Hindlimb muscle (tissue), 1 donor: ENCODE measurements around the gene NCAM1. TPM values are rescaled to one million over a fixed set of nuclear protein-coding genes. Genes with fewer than 3 reads are reported as not detected.
"Not testable (repeated sequence)": the region's sequence is repeated elsewhere in the genome, so short reads cannot be mapped to it uniquely, and the experiment has no call there.

Experiments used
- DNase-seq: peaks from one replicate; pipeline ENCODE4 v3.0.0-alpha.2; 2013
- polyA plus RNA-seq: library from polyadenylated mRNA; unstranded; fragments of 120-200 nt; gene quantifications from one replicate; pipeline ENCODE4 v1.2.1, GENCODE V29; 2013; ENCODE audit not compliant: insufficient read length

The NCAM1 gene
- polyA plus RNA-seq: 183 TPM

DNA sequence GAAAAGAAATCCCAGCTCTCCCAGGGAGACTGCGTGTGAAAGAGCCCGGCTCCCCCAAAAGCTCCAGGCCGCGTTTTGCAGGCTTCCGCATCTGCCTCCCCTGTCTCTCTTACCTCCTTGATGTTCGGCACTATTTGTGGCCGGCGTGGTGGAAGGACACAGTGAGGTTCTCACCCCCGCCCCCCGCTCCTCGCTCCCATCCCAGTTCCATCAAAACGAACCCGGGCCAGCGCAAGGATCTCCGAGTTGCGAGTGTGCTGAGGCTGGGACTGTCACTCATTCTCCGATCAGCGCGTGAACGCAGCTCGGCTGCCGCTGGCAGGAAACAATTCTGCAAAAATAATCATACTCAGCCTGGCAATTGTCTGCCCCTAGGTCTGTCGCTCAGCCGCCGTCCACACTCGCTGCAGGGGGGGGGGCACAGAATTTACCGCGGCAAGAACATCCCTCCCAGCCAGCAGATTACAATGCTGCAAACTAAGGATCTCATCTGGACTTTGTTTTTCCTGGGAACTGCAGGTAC, at the start of gene NCAM1:
NCAM1 (plus strand) TSS at position 275 of the 523 bp plus-strand sequence.
- peak; percentile 88 for DNase-seq

DNA sequence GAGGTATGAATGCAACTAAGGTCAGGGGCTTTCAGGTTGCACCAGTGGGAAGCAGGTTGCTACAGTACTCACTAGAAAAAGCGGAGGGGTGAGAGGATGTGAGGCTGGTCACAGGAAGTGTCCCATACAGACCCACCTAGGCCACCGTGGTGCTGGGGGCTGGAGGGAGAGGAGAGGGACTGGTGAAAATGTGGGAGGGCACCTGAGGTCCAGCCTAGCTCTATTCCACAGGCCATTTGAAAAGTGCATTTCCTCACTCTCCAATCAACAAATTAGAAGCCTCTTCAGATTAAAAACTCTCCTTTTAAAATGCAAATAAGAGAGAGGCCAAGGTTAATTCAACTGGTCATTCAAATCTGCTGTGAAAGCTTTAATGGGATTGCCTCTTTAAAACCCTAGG, 38.6 kb upstream of the NCAM1 start:
- no peak for DNase-seq

DNA sequence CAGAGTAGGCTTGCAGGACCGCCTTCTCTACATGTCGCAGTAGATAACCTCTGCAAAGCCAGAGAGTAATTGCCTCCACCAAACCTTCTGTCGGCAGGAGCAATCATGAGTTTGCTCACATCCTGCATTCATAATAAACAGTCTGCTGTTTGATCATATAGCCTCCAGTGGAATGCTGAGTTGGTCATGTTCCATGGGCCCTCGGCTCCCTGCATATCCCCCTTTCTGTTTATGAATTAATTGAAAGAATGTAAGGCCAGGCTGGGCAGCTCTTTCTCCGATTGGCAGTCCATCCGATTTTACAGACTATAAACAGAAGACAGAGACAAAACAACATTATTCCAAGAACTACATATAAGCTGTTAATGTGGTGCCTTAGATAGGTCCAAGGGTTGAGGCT, 36.4 kb upstream of the NCAM1 start:
- DNase-seq: not testable (repeated sequence)

DNA sequence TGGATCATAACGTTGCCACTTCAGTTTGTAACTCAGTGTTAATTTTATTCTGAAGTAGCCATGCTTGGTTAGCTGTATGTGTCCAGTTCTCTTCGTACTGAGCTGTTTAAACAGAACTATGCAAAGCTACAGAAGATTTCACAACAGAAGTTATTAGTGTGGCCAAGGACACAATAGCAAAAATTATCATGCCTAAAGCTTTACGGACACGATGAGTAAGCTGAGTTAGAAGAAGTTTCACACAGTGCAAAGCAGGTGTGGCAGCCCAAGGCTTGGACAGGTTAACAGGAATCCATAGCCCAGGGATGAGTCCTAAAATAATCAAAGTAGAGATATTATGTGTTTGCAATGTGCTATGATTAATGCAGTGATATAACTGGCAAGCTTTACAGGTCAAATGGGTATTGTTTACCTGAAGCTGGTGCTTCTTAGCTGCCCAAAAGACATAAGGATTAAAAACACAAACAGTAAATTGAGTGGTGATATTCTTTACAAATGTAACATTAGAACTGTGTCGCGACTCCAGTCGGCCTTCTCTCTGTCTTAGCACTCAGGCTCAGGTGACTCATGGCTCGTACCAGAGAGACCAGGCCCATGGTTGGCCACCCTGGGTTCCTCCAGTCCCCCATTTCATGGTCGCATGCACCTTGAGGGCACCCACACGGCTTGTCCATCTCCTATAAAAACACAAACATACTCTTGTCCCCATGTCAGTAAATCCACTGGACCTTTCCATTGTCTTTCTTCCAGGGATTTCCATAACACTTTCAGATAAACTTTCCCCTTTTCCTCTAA, 35.5 kb upstream of the NCAM1 start:
- DNase-seq: no peak

DNA sequence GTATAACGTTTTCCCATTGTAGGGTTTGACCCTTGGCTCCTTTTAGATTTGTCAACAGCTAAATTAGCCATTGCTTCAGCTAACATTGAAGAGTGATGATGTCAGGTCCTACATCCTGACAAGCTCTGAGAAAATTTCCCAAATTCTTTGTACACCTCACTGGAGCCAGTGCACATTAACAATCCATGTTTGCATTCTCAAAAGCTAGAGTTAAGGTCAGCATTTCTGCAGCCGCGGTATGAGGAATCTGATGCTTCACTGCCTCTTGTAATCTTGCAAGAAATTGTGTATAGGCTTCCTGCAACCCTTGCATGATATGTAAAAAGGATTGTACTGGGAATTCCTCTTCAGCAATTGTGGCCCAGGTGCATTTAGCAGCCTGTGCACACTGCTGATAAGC, 33.1 kb upstream of the NCAM1 start:
- no peak for DNase-seq

DNA sequence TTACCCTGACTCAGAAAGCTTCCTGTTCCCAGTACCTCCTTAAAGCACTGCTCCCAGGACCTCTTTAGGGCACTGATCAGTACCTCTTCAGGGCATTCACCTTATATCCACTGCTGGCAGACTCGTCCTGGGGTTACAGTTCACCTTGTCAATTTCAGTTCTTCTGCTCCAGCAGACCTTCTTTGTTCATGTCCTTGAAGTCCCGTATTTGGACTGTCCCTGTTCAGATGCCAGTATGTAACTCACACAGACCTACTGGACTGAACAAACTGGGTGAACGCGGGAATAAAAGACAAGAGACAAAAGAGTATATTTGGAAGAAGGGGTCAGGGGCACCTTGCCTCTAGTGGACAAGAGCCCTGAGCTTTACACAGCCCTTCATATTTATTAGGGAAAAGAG, 31.8 kb upstream of the NCAM1 start:
- DNase-seq: no peak

DNA sequence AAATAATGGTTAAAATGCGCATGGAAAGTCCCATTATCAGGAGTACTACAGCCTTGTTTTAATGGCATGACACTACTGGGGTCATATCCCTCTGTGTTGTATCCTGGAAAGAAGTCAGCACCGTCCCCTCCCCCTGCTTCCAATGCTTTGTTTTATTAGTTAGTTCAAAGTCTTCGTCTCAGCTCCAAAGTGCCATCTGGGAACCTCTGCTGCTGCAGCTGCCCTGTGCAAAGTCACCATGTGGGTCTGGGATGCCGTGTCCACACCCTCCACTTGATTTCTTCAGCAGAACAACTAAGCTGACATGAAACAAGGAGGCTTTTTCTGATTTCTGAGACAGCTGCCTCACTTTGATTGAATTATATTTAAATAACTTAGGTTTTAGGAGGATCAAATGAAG, 29.5 kb upstream of the NCAM1 start:
- DNase-seq: no peak

DNA sequence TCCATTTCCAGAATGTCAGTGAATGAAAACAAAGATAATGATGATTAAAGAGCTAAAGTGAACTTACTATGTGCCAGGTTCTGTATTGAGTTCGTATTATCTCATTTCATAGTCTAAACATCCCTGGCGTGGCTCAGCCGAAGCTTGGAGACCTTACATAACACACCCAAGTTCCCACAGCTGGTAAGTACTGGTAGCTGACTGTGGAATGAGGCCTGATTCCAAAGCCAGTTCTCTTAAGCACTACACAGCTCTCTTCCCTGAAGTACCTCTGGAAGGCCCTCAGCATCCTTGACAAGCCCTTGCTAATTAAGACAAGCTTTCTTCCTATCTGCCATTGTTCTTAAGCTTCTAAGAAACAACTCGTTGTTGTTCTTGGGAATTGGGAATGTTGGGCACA, 28.6 kb upstream of the NCAM1 start:
- DNase-seq: no peak

DNA sequence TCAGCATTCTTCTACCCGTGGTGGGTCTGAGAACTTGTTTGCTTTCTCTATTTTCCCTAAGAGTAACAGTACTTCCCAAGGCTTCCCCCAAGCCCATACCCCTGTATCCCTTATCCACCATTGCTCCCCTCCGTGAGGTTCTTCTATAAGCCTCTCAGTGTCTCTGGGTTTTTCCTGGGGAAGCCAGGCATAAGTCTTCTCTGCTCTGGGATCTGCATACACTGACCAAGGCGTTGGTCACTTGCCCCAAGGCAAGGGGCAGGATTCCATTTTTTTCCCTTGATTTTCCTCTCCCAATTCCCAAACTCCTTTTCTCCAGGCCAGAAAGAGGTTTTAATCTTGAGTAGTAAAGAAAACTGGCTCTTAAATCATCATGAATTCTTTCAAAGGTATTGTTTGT, 27.2 kb upstream of the NCAM1 start:
- no peak for DNase-seq

DNA sequence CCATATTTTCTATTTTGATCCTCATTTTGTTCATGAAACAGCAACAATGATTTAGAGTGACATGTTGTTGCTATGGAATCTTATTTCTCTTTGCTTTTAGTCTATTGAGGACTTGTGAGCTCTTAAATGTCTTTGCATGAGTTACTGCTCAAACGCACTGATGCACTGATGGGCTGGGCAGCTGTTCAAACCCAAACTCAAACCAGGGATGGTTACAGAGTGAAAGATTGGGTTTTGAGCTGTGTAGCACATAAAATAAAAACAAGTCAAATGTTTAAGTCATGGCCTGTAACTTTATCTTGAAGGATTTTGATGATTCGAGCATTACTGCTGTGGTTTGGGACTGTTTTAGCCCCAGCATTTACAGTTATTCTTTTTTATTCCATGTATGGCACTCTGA, 20.1 kb upstream of the NCAM1 start:
- DNase-seq: no peak

DNA sequence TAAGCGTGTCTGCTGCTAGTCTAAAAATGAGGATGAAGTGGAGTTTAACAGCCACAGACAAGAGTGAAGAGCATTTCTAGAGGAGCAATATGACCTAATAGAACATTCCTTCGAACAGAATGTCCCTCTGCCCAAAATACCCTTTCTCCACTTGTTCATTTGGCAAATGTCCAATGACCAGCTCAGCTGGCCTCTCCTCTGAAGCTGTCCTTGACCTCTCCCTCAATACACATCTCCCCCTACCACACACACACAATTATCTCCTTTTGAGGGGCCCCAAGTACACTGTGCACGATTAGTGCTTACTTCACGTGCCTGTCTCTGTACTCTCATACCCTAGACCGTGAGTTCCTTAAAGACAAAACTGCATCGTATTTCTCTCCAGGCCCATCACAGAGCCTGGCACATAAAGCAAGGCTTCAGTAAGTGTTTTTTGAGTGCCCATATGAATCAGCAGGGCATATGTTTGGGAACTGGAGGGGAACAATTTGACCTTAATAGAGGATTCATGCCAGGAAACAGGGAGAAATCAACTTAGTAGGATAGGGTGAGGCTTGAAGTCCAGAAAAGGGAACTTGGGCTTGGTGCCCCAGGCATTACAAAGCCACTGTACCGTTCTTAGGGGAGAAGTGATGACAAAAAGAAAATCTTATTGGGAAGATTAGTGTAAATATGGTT, 18.1 kb upstream of the NCAM1 start:
- DNase-seq: no peak

DNA sequence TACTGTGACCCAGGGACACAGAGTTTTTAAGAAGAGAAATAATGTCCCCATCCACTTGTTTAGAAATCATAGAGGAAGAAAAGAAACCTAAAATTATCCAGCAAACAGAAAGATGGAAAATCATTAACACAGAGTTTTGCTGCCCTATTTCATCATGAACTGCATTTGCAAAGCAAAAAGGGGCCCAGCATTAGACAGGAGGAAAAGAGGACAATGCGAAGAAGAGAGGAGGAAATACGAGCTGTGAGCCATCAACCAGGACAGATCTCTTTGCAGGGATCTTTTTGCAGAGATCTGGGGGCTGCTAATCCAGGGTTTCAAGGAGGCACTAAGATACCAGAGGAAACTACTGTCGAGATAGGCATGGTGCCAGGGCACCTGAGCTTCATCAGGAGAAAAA, 14.4 kb upstream of the NCAM1 start:
- DNase-seq: no peak

DNA sequence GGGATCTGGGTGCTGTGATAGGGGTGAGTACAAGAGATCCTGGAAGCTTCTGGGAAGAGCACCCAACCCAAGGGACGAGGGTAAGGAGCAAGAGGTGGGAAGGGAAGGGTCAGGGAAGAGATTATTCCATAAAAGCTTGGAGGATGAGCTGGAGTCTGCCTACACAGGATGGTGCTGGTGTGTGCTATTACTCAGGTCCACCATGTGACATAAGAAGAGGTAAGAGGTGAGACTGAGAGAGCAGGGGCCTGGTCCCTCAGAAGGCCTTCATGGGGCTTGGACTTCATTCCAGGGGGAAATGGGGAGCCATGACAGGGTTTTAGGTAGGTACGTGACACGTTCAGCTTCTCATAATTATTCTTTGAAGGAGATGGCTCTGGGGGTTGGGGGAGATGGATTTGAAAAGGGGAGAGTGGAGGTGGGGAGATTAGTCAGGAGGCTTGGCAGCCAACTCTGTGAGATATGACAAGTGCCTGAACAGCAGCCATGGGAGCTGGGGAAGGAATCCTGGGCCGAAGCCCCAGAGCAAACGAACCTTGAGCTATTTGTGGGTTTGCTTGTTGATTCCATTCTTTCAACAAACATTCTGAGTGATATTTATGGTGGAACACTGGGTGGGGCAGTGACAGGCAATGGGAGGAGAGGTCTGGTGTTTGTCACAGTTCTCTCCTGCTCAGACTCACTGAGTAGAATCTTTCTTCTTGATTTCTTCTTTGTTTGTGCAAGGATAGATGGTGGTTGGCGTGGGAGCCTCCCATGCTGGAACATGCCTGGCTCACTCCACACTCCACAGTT, 11.2 kb upstream of the NCAM1 start:
- DNase-seq: no peak

DNA sequence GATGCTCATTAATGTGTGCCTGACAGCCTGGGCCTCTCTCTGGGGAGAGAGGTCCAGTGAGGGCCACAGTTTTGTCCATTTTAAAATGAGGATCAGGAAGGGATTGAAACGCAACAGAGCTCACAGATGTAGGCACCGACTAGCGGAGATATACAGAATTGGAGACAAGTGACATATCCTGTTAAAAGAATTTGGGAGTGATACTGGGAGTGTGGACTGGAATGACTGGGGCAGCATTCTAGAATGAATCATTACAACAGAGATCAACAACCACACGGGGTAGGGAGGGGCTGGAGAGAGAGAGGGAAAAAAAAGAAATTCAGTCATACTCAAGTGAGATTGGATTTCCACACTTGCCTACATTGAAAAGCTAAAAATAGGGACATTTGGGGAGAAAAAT, 2.5 kb upstream of the NCAM1 start:
- DNase-seq: no peak

DNA sequence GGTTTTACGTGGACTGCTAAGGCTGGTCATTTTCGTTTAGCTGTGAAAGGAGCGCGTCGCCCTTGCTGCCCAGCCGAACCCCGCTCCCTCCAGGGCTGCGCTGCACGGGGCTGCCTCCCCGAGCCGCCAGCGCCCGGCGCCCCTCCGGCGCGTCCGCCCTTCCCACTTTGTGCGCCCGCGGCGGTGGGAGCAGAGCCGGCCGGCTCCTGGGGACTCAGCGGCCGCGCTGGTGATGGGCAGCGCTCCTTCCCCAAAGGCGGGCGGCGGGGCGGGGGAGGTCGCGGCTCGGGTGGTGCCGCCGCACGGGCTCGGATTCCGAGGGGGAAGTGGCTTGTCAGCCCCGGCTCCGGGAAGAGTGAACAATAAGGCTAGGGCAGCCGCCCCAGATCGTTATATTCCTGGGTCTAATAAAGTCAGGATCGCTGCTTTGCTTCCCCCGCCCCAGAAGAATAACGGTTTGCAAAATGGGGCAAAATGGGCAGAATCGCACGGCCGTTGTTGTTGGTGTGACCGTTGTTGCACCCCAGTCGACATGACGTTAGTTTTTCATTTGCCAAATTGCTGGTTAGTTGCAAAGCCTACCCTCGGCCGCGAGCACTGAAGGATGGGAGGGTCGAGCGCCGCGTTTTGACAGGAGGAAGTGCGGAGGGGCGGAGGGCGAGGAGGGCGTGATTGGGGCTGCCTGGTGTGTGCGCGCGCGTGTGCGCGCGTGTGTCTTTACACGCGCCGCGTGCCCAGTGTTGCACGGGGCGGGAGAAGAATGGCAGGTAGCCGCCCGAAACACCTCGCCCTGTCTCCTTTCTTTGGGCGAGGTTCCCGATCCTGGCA, 745 bp downstream of the NCAM1 start:
- peak; percentile 35 for DNase-seq

DNA sequence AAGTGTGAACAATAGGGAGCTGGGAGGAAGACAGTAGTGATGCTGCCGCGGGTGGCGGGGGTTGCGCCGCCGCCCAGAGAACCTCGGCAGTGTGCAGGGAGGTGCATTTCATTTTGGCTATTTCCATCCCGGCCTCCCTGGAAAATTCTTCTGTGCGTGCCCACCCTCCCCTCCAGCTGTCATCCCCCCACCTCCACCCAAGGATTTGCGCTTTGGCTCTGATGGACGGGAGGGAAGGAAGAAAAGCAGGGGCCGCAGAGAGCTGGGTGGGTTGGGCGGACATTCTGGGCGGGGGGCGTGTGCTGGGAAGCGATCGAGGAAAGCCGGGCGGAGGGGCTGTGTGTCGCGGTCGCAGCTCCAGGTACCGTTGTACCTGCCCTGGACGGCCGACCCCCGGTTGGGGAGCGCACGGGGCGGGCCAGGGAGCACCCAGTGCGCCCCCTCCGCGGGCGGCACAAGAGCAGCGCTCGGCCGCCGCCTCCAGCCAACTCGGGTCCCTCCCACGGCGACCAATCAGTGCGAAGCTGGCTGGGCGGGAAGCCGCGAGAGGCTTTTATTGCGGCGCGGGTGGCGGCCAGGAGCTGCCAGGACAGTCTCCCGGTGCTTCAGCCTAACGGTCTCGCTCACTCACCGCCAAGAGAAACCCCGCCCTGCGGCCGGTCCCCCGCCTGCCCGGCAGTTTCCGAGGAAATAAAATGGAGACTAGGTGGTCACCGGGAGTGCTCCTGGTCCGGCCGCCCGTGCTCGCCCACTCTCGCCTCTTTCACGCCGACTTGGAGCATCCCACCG, 1.6 kb downstream of the NCAM1 start:
- peak; percentile 63 for DNase-seq

DNA sequence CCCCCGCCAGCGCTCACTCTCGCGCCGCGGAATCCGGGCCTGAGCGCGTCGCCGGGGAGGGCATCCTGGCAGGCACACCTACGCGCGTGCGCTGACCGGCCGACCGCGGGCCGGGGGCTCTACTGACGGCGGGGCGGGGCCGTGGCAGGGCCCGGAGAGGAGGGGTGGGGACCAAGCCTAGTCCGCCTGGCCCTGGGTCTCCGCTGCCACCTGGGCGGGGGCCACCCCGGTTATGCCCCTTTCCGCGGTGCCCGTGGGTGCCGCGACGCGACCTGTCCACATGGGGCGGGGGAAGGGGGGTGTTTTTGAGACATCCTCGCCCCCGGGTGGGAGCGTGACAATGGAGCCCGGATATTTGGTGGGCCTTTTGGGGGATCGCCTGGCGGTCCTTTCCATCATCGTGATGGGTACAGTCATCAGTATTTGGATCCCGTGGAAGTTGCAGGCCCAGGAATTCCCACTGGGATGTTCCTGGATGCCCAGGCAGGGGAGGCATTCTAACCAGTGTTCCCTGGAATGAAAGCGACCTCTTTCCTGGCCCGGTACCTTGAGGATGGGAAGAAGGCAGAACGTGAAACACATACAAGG, 2.2 kb downstream of the NCAM1 start:
- DNase-seq: peak; percentile 19

DNA sequence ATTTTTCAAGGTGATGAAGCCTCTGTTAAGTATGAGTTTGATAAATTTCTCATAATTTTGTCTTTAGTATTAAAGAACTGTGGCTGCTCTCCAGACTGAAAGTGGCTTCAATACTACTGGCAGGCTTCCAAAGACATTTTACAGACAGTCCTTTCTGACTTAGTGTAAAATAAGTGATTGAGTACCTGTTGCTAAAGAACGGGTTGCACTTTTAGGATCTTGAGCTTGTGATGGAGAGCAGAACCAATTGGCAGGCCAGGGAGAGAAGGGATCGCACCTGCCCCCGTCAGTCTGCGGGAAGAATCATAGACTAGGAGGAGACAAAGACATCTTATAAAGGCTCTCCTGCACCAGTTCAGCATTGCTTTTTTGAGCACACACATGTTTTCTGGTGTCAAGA, 4.4 kb downstream of the NCAM1 start:
- DNase-seq: no peak

DNA sequence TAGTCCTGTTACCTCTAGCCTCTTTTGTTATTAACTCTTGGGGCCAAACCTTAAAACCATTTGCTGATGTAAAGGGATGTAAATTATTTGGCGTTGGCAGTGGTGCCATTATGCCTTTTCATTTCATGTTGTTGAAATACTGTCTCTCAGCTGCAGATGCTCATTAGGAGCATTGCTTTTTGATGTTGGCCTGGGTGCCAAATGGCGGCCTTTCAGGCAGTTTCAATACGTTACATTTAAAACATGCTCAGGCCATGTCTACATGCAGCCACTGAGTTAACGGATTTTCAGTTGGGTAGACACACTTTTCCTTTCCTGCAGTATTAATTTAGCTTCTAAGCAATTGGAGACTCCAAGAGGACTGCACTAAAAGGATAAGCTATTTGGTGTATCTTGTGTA, 5.3 kb downstream of the NCAM1 start:
- no peak for DNase-seq

DNA sequence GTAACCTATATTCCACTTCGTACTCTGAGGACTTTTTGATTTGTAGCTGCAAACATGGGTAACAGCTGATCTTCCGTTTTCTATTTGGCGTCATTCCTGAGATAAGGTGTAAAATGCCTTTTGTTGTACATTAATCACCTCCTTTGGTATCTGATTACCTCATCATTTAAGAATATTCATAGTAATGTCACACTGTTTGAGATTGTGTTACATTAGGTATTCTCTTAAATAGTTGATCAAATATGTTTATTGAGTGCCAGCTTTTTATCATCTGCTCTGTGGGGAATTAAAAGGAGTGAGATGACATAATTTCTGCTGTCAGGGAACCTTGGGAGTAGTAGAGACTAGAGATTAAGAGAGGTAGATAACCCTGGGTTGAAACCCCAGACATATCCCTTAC, 5.9 kb downstream of the NCAM1 start:
- DNase-seq: no peak
